Head of caudate nucleus (tissue), 42 donors: ENCODE measurements around the gene AP1S3.
A peak's percentile ranks its signal among the peaks of the same experiment; 100 is the strongest.
"Not testable (repeated sequence)": the region's sequence is repeated elsewhere in the genome, so short reads cannot be mapped to it uniquely, and the experiment has no call there.

Experiments used
- DNase-seq, 42 donors: peaks; one replicate each; pipeline versions ENCODE4 v3.0.0 to v3.0.0-alpha.2; 2020 to 2021; ENCODE audit warnings: mixed read lengths in 7 of 42
- intact Hi-C: fragments of 100-400 bp; cut with DNase I; formaldehyde crosslinking; loops from one replicate; pipeline ENCODE4 v1.15.0; 2022

Gene AP1S3

DNA sequence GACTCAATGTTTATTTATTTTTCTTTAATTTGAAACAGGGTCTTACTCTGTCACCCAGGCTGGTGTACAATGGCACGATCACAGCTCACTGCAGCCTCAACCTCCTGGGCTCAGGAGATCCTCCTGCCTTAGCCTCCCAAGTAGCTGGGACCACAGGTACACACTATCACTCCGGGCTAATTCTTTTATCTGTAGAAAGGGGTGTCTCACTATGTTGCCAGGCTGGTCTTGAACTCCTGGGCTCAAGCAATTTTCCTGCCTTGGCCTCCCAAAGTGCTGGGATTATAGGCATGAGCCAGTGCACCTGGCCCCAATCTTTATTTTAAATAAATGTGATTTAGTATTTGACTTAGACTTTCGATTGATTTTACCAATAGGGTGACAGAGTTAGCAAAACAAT, 22.6 kb downstream of the AP1S3 start:
- intact Hi-C loops, DNase-seq: not testable (repeated sequence)

DNA sequence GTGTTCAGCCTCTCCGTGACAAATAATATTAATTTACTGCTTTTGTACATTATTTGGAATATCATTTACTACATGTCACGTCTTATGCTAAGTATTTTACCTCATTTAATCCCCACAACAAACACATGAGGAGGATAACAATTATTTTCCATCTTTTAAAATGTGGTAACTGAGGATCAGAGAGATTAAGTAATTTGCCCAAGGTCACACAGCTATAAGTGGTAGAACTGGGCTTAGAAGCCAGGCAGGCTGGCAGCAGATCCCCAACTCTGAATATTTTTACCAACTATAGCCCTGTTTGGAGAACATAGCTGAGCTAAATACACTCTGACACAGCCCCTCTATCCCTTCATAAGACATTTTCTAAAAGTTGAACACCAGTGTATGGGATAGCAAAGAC, 24.1 kb downstream of the AP1S3 start:
- intact Hi-C loops = no loop called here
- DNase-seq = no peak

DNA sequence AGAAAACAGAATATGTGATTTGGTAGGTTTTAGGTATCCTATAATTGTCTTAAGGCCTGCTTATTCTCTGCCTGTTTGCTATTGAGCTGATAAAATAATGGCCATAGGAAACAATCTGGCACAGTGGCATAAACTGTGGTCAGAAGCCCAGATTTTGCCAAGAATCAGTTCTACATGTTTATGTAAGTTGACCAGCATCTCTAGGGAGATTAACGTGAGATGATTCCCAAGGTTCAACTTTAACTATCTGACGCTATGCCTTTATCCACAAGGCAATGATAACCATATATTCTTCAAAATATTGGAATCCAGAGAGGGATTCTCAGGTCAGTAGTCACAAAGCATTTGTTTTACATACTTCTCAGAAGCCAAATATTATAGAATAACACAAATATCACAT, 25.6 kb downstream of the AP1S3 start:
- DNase-seq = no peak
- intact Hi-C loops = no loop called here

DNA sequence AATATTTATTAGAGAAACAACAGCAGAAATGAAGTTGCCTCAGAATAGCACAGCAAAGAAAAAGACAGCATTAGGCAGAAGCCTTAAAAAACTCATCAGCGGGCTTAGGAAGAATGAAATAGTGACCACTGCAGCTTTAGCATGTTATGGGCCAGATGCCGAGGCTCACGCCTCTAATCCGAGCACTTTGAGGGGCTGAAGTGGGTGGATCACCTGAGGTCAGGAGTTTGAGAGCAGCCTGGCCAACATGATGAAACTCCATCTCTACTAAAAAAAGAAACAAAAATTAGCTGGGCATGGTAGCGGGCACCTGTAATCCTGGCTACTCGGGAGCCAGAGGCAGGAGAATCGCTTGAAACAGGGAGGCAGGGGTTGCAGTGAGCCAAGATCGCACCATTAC, 32.4 kb downstream of the AP1S3 start:
- intact Hi-C loops = no loop called here

DNA sequence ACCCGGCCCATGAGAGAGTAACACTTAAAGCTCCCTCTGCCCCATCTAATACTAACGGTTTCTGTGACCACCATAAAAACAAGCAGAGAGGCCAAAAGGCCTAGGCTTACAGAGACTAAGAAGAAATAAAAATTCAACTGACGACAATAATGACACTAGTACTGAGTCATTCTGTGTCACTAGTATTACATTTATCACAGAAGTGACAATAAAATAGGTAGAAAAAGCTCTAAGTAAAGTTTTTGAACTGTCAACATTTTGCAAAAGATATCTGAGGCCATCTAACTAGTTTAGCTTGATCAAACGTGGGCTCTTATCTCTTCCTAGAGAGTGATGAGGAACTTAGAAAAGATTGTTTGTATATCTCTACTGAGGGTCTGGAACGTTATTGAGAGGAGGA, 35.6 kb downstream of the AP1S3 start:
- DNase-seq = no peak
- intact Hi-C loops = no loop called here

More for the DNA sequence above, 32.4 kb downstream of the AP1S3 start:
- DNase-seq = no peak

DNA sequence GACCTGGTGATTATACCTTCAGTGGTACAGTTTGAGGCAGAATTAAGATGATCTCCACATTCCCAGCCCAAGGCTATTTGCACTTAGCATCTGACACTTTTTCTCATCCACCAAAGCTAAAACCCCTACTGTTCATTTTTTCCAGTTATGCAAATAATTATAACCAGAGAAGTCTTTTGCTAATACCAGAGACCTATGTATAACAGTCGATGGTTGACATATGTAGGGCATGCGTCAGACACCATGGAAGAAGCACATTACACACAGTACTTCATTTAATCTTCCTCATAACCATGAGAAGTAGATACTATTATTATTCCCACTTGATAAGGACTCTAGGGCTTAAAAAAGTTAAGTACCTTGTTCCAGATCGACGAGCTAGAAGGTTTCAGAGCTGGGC, 36.5 kb downstream of the AP1S3 start:
- intact Hi-C loops = no loop called here
- DNase-seq = no peak

DNA sequence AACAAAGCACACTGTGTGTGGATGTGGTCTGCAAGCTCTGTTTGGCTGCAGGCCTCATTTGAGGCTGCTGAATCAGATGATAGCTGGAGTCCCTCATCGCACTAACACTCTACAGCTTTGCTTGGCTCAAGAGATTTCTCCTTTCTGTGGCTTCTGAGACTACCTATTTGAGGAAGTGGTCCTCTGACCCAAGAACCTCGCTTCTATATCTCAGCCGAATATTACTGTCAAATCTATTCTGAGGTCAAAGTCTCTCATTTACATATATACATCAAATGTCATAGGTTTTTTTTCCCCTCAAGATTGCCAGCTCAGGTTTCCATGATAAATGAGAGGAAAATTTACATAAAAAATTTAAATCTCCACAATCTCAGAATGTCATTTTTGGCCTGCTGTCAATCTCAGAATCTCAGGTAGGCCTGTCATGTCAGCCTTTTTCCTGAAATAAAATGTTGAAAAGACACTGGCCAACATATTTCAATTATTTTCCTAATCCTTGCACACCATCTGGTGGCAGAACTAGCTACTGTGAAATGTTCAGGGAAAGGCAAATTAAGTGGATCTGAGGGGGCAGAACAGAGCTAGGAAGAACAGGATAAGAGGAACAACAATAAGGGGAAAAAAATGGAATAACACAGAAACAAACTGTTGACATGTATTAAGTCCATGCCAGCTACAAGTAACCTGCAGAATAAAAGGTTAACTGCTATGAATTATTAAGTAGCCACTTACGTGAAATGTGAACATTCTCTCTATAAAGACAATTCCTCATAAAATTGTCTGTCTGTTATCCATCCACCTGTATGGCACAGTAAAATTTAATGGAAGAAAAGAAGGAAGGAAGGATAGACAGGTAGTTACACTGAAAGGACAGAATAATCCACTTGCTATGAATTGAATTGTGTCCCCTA, 39.3 kb downstream of the AP1S3 start:
- DNase-seq = peak in 18 of 42 donors; percentile 20 to 70 (median 40)
- intact Hi-C loops = loop anchor here (5.0 to 10.0 kb wide), 2 partner anchors 103 to 826 kb away; no protein-coding TSS in a partner anchor

DNA sequence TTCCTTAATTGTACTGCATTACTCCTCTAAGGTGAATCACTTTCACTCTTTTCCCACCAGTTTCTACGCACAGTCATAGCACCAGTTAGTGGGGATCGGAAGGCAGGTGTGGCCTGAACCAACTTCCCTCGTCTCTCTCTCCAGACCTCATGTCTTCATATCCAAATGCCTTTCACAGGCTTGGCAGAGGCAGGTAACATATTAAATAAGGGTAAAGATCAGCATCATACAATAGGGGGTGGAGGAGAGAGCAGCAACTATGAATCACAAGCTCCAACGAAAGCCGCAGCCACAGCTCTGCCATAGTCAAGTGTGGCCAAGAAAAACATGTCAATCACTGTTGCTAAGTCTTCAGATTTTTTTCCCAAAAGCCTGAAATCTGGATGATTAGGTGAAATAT, 40.3 kb downstream of the AP1S3 start:
- DNase-seq = peak in 13 of 42 donors; percentile 1 to 65 (median 23)
- intact Hi-C loops = loop anchor here (5.0 to 10.0 kb wide), 2 partner anchors 102 to 825 kb away; no protein-coding TSS in a partner anchor

DNA sequence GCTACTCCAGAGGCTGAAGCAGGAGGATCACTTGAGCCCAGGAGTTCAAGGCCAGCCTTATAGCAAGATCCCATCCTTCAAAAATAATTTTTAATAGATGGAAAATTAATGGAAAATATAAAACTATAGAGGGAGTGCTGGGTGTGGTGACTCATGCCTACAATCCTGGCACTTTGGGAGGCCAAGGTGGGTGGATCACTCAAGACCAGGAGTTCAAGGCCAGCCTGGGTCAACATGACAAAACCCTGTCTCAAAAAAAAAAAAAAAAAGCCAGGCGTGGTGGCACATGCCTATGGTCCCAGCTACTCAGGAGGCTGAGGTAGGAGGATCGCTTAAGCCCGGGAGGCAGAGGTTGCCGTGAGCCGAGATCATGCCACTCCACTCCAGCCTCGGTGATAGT, 48.0 kb downstream of the AP1S3 start:
- DNase-seq = no peak
- intact Hi-C loops = no loop called here

DNA sequence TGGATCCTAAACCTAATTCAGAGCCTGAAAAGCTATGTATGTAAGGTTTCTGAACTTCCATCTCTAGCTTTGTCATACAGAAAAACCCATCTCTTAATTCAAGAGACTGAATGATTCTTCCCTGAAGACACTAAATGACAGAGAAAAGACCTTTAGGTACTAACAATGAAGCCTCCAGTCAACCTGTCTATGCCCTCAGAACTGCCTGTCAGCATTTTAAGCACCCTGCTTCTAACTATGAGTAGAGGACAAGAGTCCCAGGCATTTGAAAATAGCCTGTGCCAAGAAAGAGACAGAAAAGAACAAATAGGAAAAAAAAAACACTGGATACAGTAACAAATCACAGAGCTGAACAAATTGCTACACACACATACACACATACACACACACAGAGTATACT, 48.6 kb downstream of the AP1S3 start:
- intact Hi-C loops = no loop called here
- no peak for DNase-seq

DNA sequence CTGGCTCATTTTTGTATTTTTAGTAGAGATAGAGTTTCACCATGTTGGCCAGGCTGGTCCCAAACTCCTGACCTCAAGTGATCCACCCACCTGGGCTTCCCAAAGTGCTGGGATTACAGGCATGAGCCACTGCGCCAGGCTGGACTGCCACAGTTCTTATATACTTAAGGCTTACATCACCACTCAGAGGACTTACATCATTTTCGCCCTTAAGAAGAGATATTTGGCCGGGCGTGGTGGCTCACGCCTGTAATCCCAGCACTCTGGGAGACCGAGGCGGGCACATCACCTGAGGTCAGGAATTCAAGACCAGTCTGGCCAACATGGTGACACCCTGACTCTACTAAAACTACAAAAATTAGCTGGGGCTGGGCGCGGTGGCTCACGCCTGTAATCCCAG, 49.3 kb downstream of the AP1S3 start:
- intact Hi-C loops, DNase-seq: not testable (repeated sequence)

DNA sequence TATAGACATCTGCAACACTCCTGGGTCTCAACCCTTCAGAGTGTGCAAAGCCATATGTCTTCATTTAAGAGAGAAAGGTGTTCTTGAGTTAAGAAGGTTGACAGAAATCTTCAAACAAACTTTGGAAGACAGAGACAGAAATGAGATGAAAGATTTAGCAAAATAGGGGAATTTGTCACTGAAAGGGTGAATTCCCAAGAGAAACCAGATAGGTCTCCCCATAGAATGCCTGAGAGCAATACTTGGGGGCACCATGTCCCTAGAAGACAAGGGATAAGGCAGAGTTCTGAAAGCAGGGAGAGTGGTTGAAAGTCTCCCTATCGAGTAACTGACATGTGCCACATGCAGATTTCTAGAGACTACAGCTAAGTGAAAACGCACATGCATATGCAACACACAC, 50.0 kb downstream of the AP1S3 start:
- DNase-seq = no peak
- intact Hi-C loops = no loop called here

DNA sequence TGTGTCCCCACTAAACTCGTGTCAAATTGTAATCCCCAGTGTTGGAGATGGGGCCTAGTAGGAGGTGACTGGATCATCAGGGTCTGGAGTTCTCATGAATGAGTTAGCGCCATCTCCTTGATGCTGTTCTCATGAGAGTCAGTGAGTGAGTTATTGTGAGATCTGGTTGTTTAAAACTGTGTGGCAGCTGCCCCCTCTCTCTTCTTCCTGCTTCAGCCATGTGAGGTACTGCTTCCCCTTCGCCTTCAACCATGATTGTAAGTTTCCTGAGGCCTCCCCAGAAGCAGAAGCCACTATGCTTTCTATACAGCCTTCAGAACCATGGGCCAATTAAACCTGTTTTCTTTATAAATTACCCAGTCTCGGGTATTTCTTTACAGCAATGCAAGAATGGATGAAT, 50.4 kb downstream of the AP1S3 start:
- DNase-seq = no peak
- intact Hi-C loops = no loop called here

DNA sequence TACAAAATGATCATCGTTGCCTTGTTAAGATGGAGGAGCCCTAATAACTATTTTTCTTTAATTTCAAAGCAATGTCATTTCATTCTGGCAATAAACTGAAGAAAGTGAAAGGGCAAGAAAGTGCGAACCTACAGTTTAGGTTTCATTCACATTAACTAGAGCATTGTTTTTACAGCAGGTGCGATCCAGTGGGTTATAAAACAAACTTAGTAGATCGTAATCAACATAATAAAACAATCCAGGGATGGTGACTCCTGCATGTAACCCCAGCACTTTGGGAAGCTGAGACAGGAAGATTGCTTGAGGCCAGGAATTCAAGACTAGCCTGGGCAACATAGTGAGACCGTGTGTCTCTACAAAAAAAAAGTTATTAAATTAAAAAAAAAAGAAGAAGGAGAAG, 51.1 kb downstream of the AP1S3 start:
- intact Hi-C loops = no loop called here

DNA sequence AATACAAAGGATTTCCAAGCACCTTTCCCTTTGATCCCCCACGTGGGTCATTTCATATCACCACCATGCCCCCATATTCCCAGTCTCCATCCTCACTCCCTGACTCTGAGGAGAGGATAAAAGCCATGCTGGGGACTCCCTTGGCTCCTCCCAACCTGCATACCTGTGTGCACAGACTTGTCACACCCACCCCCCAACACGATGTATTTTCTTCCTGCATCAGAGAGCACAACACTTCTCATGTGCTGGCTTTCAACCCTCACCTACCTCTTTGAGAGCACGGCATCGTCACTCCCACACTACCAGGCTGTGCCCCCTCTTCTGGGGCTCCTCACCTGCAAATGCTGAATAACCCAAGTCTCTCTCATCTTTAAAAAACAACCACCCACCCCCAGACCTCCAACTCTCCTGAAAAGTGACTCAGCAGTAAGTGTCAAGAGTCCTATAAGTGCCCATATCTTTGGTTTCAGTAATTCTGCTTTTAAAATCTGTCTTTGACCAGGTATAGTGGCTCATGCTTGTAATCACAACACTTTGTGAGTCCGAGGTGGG, 53.1 kb downstream of the AP1S3 start:
- intact Hi-C loops = no loop called here
- DNase-seq = peak in 30 of 42 donors; percentile 12 to 83 (median 39)

More for the DNA sequence above, 51.1 kb downstream of the AP1S3 start:
- no peak for DNase-seq

DNA sequence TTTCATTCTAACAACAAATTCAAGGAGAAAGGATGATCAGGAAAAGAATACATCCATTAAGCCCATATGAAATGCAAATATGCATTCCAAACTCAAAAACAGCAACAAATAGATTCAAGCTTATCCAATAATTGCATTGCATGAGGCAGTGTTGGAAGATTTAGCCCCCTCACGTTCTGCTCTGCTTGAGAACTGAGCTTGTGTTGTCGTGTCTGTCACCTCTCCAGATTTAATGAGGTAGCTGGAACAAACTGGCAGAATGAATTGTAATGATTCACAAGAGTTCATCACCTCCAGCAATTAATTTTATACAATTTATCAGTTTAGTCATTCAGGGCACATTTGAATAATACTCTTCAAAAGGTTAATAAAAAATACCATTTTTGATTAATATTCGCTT, 54.8 kb downstream of the AP1S3 start:
- peak in 1 of 42 donors; percentile 29 for DNase-seq
- intact Hi-C loops = no loop called here

DNA sequence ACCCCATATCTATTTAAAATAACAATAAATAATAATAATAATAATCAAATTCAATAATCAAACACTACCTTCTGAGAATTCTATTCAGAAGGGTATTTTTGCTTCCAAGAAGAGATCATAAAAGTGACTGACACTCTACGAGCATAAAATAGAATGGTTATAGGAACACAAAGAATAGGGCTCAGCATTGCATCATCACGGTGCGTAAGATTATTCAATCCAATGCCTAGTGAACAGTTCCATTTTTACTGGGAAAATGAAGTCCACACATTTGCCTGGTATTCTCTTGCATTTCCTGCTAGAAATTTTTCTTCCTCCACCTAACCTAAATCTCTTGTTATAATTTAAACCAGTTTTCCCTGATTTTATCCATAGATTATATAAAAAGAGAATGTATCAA, 55.8 kb downstream of the AP1S3 start:
- no peak for DNase-seq
- intact Hi-C loops = no loop called here

DNA sequence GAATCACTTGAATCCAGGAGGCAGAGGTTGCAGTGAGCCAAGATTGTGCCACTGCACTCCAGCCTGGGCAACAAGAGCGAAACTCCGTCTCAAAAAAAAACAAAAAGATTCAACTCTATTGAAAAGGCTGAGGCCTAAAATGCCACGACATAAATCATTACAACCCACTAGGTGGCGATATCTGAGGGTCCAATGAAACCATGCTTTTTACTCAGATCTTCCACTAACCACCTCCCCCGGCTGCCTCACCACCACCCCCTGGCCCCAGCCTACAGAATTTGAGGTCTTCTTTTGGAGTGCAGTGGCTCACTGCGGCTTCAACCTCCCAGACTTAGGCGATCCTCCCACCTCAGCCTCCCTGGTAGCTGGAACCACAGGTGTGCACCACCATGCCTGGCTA, 57.5 kb downstream of the AP1S3 start:
- DNase-seq = no peak
- intact Hi-C loops = no loop called here

DNA sequence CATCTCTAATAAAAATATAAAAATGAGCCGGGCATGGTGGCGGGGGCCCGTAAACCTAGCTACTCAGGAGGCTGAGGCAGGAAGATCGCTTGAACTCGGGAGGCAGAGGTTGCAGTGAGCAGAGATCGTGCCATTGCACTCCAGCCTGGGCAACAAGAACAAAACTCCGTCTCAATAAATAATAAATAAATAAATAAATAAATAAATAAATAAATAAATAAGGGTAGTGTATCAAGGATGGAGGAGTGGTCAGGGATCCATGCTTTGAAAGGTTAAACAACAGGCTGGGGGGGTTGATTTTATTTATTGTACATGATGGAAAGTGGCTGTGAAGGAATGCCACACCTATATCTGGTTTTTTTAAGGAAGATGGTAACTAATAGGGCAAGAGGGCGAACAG, 63.2 kb downstream of the AP1S3 start:
- intact Hi-C loops = no loop called here
- DNase-seq = no peak

DNA sequence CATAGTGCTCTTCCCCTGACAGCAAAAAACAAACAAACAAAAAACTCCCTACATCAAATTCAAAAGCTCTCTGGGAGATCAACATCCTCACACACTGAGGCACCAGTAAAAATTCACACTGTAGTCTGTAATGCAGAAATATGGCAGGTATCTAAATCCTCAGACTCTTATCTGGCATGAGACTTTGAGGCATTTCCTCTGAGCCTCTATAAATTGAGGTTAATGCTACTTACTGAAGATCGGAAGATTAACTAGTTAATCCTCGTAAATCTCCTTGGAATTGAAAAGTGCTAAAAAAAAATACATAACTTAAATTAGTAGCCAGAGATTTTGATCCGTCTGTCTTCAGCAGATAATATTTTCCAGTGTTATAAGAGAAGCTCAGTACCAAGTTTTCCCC, 65.0 kb downstream of the AP1S3 start:
- DNase-seq = no peak

DNA sequence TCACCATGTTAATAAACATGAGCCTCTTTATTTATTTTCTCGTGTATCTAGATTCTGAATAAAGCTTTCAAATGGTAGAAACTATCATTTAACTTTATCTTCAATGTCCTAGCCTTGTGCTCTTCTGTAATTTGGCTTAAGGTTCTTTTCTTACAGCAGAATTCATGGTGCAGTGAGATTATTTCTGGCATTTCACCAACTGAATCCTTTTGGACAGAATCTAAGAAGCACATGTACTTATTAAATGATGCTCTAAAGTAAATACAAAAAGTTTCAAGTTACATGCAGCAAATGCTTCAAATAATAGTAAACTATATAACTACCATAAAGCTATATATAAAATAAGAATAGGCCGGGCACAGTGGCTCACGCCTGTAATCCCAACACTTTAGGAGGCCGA, 65.9 kb downstream of the AP1S3 start:
- no peak for DNase-seq
- intact Hi-C loops = no loop called here

More for the DNA sequence above, 65.0 kb downstream of the AP1S3 start:
- intact Hi-C loops = no loop called here
